ENCODE results near the gene EHD4. TPM values are rescaled to one million over a fixed set of nuclear protein-coding genes. Genes with fewer than 3 reads are reported as not detected.

The EHD4 gene
- polyA plus RNA-seq, 3 donors: 12.8 to 16.0 (median 14.2) TPM

- Mint-ChIP-seq H3K4me3 (no peak overlapping the region), H3K27ac (peak overlapping the region in 3 of 7 donors; percentile 18 to 57 (median 30)), H3K4me1 (peaks cover 12% of the 10 kb centered on the region), H3K27me3 (ENCODE audit: low read depth in 3 of 3) (peaks cover 0 to 4% (median 1%) of the 10 kb centered on the region in 3 donors), H3K36me3 (no peaks in the 10 kb centered on the region), H3K9me3 (no peaks in the 10 kb centered on the region)
- 10% methylated on average over 7 of the region's 15 CpGs for WGBS (ENCODE audit: insufficient coverage)
- H3K27ac ChIP-seq (ENCODE audit: low read depth in 1 of 2, low read length in 2 of 2): no peak overlapping the region
- peaks cover 3 to 9% of the 10 kb centered on the region in 2 donors for H3K4me1 ChIP-seq (ENCODE audit: control insufficient read depth in 1 of 2, insufficient read depth in 2 of 2, low read length in 2 of 2)
- no peak overlapping the region for H3K4me2 ChIP-seq (replicated peaks; ENCODE audit: extremely low read depth, low read length, poor library complexity, severe bottlenecking)
- H3K9me3 ChIP-seq (replicated peaks in 1 of 2; ENCODE audit: control insufficient read depth in 1 of 2, insufficient read depth in 1 of 2, low read length in 2 of 2): no peaks in the 10 kb centered on the region
- TF ChIP-seq CTCF (IDR thresholded peaks at IDR 0.05): peak; percentile 43
- peak overlapping the region; percentile 37 for H2AFZ ChIP-seq (ENCODE audit: insufficient read depth, low read depth, low read length, poor library complexity, severe bottlenecking)
- DNase-seq: peak; percentile 51 to 63 (median 63)
- H3K36me3 ChIP-seq (replicated peaks in 1 of 2; ENCODE audit: control insufficient read depth in 1 of 2, insufficient read depth in 2 of 2, low read length in 2 of 2): no peaks in the 10 kb centered on the region
- H3K79me2 ChIP-seq (ENCODE audit: insufficient read depth, low read length): no peaks in the 10 kb centered on the region
- no peak overlapping the region for H3K9ac ChIP-seq (ENCODE audit: insufficient read depth, low read length, poor library complexity, severe bottlenecking)
- intact Hi-C loops (cut with micrococcal nuclease): no loop called here
- H3K27me3 ChIP-seq (ENCODE audit: control insufficient read depth in 2 of 2, insufficient read depth in 2 of 2, low read length in 2 of 2): no peaks in the 10 kb centered on the region
- H4K20me1 ChIP-seq (ENCODE audit: insufficient read depth, low read length): no peaks in the 10 kb centered on the region
- no peak overlapping the region for H3K4me3 ChIP-seq (replicated peaks in 1 of 3; ENCODE audit: low read depth in 2 of 3, low read length in 3 of 3)
These were observed 112.1 kb downstream of the EHD4 start for GRCh38 chr15:41860049-41860828.

GRCh38 chr15:41858756-41859155 lies 113.6 kb downstream of the EHD4 start:
- peaks cover 12% of the 10 kb centered on the region for H3K4me1 Mint-ChIP-seq
- no peak overlapping the region for H3K27ac ChIP-seq (ENCODE audit: low read depth in 1 of 2, low read length in 2 of 2)
- intact Hi-C loops (cut with micrococcal nuclease): no loop called here

More at GRCh38 chr15:41858756-41859155, 113.6 kb downstream of the EHD4 start:
- Histone ChIP-seq H3K36me3 (replicated peaks in 1 of 2; ENCODE audit: control insufficient read depth in 1 of 2, insufficient read depth in 2 of 2, low read length in 2 of 2) (no peaks in the 10 kb centered on the region), H3K4me3 (replicated peaks in 1 of 3; ENCODE audit: low read depth in 2 of 3, low read length in 3 of 3) (no peak overlapping the region), H3K9ac (ENCODE audit: insufficient read depth, low read length, poor library complexity, severe bottlenecking) (no peak overlapping the region), H3K79me2 (ENCODE audit: insufficient read depth, low read length) (no peaks in the 10 kb centered on the region), H3K27me3 (ENCODE audit: control insufficient read depth in 2 of 2, insufficient read depth in 2 of 2, low read length in 2 of 2) (no peaks in the 10 kb centered on the region), H3K4me1 (ENCODE audit: control insufficient read depth in 1 of 2, insufficient read depth in 2 of 2, low read length in 2 of 2) (peaks cover 3 to 9% of the 10 kb centered on the region in 2 donors), H3K4me2 (replicated peaks; ENCODE audit: extremely low read depth, low read length, poor library complexity, severe bottlenecking) (no peak overlapping the region), H2AFZ (ENCODE audit: insufficient read depth, low read depth, low read length, poor library complexity, severe bottlenecking) (no peak overlapping the region), H4K20me1 (ENCODE audit: insufficient read depth, low read length) (no peaks in the 10 kb centered on the region), H3K9me3 (replicated peaks in 1 of 2; ENCODE audit: control insufficient read depth in 1 of 2, insufficient read depth in 1 of 2, low read length in 2 of 2) (no peaks in the 10 kb centered on the region)
- DNase-seq: no peak
- Mint-ChIP-seq H3K27me3 (ENCODE audit: low read depth in 3 of 3) (peaks cover 0 to 4% (median 1%) of the 10 kb centered on the region in 3 donors), H3K9me3 (no peaks in the 10 kb centered on the region), H3K27ac (no peak overlapping the region), H3K4me3 (no peak overlapping the region), H3K36me3 (no peaks in the 10 kb centered on the region)
- TF ChIP-seq CTCF (IDR thresholded peaks at IDR 0.05): no peak
- WGBS (ENCODE audit: insufficient coverage): 100% methylated on average over 6 of the region's 15 CpGs

Measured in CD14-positive monocyte (primary cell).